ENCODE results near the gene ARHGAP10.

Gene ARHGAP10
- 24.2 to 26.8 reads per million in 2 donors for total RNA-seq

GRCh38 chr4:147731580-147732517 is at the start of gene ARHGAP10:
ARHGAP10 (plus strand) TSS chr4:147732088; CDS start chr4:147732302, 214 bp downstream.
- DNase-seq, result peak; percentile 39 to 77 (median 55)

DNA sequence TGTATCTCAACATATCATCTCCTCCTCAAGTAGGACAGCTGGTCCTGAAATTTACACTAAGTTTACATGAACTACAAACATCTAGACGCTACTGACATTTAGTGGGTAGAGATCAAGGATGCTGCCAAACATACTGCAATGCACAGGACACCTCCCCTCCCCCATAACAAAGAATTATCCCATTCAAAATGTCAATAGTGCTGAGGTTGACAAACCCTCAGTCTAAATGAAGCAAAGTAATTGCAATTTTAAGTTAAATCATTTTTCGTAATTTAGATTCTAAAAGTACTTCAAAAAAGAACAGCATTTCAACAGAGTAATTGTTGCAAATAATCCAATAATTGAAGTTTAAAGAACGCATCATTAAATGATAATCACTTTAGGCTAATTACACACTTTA is 49.1 kb upstream of the ARHGAP10 start:
- no peak for DNase-seq

GRCh38 chr4:147683188-147683591 is 48.7 kb upstream of the ARHGAP10 start:
- peak in 1 of 5 experiments; percentile 55 for DNase-seq

- DNase-seq, result peak; percentile 71 to 94 (median 80)
These were observed 47.9 kb upstream of the ARHGAP10 start, which contains the start of gene PRMT9 for GRCh38 chr4:147683717-147684700. PRMT9 (minus strand) TSS chr4:147684163; CDS start chr4:147683987, 176 bp downstream.

DNA sequence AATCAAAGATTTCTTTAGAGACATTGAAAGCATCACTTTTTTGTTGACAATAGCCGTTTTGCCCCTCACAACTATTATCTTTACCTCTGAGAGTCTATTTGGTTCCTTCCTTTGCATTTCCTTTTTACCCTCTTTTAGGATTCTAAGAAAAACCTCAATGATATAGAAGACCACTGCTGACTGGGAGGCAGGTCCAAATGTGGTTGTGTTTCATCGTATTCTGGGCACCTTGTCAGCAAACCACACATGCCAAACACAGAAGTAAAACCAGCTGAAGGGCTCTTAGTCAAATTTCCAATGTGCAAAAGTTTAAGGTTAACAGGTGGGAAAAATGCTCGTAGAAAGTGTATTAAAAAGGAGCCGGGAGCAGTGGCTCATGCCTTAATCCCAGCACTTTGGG is 42.8 kb upstream of the ARHGAP10 start:
- peak in 2 of 5 experiments; percentile 12 to 91 for DNase-seq

GRCh38 chr4:147691820-147692219 is 40.1 kb upstream of the ARHGAP10 start:
- no peak for DNase-seq

- DNase-seq, result no peak
These were observed 38.7 kb upstream of the ARHGAP10 start for GRCh38 chr4:147693218-147693617.

GRCh38 chr4:147696866-147697265 is 35.0 kb upstream of the ARHGAP10 start:
- no peak for DNase-seq

DNA sequence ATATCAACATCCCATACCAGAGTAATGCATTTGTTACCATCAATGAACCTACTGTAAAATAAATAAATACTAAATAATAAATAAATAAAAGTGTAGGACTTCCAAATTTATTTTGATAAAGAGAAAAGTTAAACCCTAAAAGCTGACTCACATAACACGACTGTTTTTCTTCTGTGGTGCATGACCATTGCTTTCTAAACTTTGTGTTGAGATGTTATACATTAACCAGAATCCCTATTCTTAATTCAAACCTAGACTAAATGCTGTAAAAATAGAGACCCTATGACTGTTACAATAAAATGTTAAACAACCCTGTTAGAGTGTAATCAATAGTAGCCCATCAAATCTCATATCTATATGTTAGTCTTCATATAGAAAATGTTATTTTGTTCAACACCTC is 27.0 kb upstream of the ARHGAP10 start:
- DNase-seq, result no peak

- DNase-seq, result peak in 4 of 5 experiments; percentile 7 to 55 (median 35)
These were observed 23.8 kb upstream of the ARHGAP10 start for GRCh38 chr4:147707892-147708672.

GRCh38 chr4:147709999-147710398 is 21.9 kb upstream of the ARHGAP10 start:
- no peak for DNase-seq

DNA sequence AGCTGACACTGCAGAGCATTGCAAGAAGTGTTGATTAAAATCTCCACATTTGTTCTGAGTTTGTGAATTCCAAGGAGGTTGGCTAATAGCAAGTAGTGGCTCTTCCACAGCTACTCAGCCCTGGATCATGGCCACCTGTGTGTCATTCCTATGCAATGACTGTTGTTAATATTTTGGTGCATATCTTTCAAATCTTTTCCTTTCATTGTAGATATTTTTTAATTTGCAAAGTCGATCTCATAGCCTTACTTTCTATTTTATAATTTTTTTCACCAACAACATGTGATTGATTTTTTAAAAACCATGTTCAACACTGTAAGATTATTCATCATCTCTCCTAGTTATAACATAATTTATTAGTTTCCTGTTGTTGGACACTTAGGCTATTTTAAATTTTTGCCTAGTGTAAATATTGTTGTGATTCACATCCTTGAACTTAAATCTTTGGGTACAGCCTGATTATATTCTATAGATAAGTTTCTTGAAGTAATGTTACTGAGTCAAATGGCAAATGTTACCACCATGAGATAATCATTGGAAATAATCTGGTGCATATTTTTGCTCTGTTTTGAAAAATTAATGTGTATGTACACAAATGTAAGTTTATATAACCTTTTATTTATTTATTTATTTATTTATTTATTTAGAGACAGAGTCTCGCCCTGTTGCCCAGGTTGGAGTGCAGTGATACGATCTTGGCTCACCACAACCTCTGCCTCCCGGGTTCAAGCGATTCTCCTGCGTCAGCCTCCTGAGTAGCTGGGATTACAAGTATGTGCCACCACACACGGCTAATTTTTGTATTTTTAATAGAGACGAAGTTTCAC is 17.1 kb upstream of the ARHGAP10 start:
- no peak for DNase-seq

DNA sequence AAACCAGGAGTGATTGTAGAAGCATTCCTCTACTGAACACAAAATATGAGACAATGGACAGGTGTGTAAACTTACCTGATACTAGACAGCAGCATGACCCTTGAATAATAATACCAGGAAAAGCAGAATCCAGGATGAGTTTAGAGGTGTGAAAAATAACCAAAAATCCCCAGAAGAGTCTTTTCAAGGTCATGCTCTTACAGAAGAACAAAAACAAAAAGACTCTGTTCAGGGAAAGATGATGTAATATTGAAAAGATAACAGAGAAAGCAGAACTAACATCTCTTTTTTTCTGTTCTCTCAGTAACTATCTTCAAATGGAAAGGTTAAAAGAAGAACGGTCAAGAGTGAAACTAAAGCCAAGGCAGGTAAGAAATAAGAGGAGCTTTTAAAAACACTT is 14.0 kb upstream of the ARHGAP10 start:
- no peak for DNase-seq

DNA sequence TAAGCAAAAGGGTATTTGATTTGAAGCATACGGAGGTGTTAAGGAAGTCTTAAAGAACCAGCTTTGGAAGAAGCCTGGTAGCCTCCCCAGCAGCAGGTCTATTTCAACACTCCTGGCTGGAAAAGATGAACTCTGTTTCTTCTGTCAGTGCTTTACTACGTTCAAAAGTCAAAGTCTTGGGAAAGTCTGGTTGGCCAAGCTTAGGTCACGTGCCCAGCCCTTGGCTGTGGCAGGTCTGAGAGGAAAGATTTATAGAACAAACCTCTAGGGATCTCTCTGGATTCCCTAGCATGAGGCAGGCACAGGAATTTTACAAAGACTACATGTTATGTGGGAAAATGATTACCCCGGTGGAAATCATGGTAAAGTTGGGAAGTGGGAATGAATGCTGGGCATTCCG is 8.6 kb upstream of the ARHGAP10 start:
- no peak for DNase-seq

GRCh38 chr4:147724468-147725201 is 7.3 kb upstream of the ARHGAP10 start:
- DNase-seq, result no peak

DNA sequence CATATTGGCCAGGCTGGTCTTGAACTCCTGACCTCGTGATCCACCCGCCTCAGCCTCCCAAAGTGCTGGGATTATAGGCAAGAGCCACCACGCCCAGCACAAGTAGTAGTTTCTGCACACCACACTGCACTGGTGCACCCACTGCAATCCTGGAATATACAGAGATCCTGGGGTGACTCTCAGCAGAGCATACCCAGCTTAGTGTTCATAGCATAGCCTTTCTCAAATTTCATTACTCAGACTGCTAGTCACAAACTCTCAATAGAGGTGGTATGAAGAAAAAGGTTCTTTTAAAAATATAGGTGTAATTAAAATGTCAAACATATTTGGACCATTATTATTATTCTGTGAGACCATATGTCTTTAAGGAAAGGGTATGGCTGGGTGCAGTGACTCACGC is 6.2 kb upstream of the ARHGAP10 start:
- DNase-seq, result no peak

DNA sequence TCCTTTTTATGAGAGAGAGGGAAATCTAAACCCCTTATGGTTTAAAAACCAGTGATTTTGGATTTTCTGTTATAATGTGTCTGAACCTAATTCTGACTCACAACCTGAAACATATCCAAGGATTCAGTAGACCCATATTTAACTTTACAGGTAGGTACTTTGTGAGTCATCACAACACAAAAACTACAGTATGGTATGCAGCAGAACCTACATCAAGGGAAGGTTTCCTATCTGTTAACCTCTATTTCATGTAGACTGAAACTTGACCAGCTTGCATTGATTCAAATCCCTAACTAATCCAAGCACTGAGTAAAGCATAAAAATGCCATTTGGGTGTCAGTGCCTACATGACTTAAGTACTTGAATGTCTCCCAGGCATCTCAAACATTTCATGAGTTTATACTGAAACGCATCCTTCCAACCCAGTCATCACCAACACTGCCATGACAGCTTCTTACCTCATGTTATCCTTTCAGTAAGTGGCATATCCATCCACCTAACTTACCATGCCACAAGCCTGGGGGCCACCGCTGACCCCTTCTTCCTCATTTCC is 4.3 kb upstream of the ARHGAP10 start:
- no peak for DNase-seq

DNA sequence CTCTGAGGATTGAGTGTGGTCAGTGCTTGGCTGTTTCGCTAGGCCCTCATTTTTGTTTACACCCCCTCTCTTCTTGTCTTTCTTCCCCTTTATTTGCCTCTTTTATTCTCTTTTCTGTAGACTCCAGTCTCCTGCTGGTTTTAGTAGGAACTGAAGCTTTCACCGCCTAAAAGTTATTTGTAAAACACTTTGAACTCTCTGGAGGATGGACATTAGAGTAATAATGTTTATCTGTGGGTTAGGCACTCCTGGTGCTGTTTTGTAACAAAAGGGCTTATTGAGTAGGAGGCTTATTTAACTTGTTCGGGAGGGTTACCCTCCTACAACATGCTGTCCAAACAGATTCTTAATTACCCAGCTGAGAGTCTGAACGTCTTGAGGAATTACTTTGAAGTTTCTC is 1.6 kb upstream of the ARHGAP10 start:
- DNase-seq, result no peak

- peak in 1 of 5 experiments; percentile 37 for DNase-seq
These were observed 789 bp downstream of the ARHGAP10 start for GRCh38 chr4:147732518-147733235.
